Transverse colon (tissue), 4 donors: ENCODE results near the gene MYL12A. TPM values are rescaled to one million over a fixed set of nuclear protein-coding genes. Genes with fewer than 3 reads are reported as not detected.

ENCODE experiments used
- DNase-seq: peaks from one replicate; pipeline ENCODE4 v3.0.0-alpha.2; 2019
- H3K27ac ChIP-seq, 4 donors: fragments of 200-600 bp; sonication (generic); 2 replicates each; pipeline ENCODE4 v1.5.1; 2016 to 2018; ENCODE audit warnings: inconsistent platforms in 4 of 4
- H3K27me3 ChIP-seq: fragments of 200-600 bp; sonication (generic); 2 replicates; pipeline ENCODE4 v1.5.1; 2017; ENCODE audit warnings: inconsistent platforms
- H3K36me3 ChIP-seq, 4 donors: fragments of 200-600 bp; sonication (generic); 2 replicates each; pipeline ENCODE4 v1.5.1; 2017 to 2019; ENCODE audit warnings: inconsistent platforms in 4 of 4
- H3K4me1 ChIP-seq, 4 donors: fragments of 200-600 bp; sonication (generic); 2 replicates each; pipeline ENCODE4 v1.5.1; 2017 to 2020; ENCODE audit warnings: inconsistent platforms in 4 of 4
- H3K4me3 ChIP-seq, 4 donors: fragments of 200-600 bp; sonication (generic); 1 replicate in 1 of 4; 2 replicates in 3 of 4; pipeline versions ENCODE4 v1.5.1 to v1.6.1; 2017 to 2019; ENCODE audit warnings: inconsistent platforms in 4 of 4
- H3K9me3 ChIP-seq, 2 donors: fragments of 200-600 bp; sonication (generic); 2 replicates each; pipeline ENCODE4 v1.5.1; 2017 to 2019; ENCODE audit warnings: inconsistent platforms in 2 of 2
- EP300 ChIP-seq: sonication (generic); formaldehyde crosslinking; IDR thresholded peaks from one replicate; pipeline ENCODE4 v1.6.1; 2017; ENCODE audit warnings: antibody characterized with exemption, low read depth
- POLR2A ChIP-seq: fragments of 450-650 bp; IDR thresholded peaks from one replicate; pipeline ENCODE4 v1.6.1; 2016; ENCODE audit warnings: antibody characterized with exemption, mild to moderate bottlenecking, moderate library complexity
- POLR2AphosphoS5 ChIP-seq, 3 donors: sonication (generic); formaldehyde crosslinking; IDR thresholded peaks; one replicate each; pipeline ENCODE4 v1.6.1; 2016; ENCODE audit warnings: antibody characterized with exemption in 3 of 3
- WGBS, 2 donors: methylation state at CpG; one replicate each; pipeline ENCODE4 v1.1.5; 2018; ENCODE audit warnings: low coverage in 1 of 2; 5-methylcytosine and 5-hydroxymethylcytosine counted together
- in situ Hi-C, 4 donors: fragments of 200-750 bp; cut with MboI; loops; one replicate each; pipeline versions ENCODE4 v1.15.0 to v1.15.1; 2017; ENCODE audit warnings: low sequenced_read_pairs in 3 of 4, low pct_ligation_motif_present in 1 of 4, low pct_unique_long_range_greater_than_20kb in 1 of 4
- intact Hi-C: fragments of 100-400 bp; cut with DNase I; formaldehyde crosslinking; loops from one replicate; pipeline ENCODE4 v1.15.1; 2023; ENCODE audit warnings: low total_unique reads
- total RNA-seq, 4 donors: library from RNA; depleted of rRNA; stranded (reverse); fragments of >200 nt; gene quantifications; one replicate each; pipeline ENCODE4 v1.1.0, GENCODE V29; 2016
- TF ChIP-seq, protein P1 (sequence below), 5 experiments: fragments of 200-600 bp in 3 of 5; fragments of 450-650 bp in 2 of 5; sonication (generic) in 3 of 5; IDR thresholded peaks; 1 replicate in 2 of 5; 2 replicates in 3 of 5; pipeline ENCODE4 v1.5.1; 2016 to 2017; ENCODE audit warnings: antibody characterized with exemption in 5 of 5, inconsistent platforms in 3 of 5, mild to moderate bottlenecking in 2 of 5, moderate library complexity in 1 of 5

The MYL12A gene
- total RNA-seq, 4 donors from 2014 or later, result 257 to 511 (median 338) TPM

DNA sequence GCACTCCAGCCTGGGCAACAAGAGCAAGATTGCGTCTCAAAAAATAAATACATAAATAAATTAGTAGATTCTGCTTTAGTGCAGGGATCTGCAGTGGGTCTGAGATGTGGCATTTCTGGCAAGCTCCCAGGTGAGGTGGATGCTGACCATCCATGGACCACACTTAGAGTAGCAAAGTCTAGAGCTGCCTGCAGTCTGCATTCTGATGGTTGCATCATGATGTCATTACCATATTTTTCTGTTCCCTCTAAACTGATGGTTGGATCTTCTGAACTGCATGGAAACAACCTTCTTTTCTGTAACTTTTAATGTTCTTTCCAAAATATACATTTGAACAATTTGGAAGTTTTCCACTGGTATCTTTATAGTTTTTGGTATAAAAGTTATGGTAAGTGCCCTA lies 57.2 kb downstream of the MYL12A start:
- H3K4me1 ChIP-seq, result no peaks in the 10 kb centered on the region
- 94 to 100% methylated on average over 1 of the region's 1 CpG for WGBS, 2 donors
- intact Hi-C loops, result no loop called here

DNA sequence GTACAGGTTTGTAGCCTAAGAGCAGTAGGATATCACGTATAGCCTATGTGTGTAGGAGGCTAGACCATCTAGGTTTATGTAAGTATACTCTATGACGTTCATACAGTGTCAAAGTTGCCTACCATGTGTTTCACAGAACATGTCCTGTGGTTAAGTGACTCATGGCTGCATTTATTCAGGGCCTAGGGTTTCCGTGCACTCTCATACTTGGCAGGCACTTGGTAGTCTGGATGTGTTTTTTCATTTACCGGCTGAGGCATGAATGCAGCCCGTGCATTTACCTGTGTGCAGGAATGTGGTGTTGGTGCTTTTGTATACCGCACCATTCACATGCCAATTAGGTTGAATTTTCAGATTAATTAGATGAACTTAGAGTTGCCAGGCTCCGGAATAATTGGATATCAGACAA lies 57.8 kb downstream of the MYL12A start:
- no peaks in the 10 kb centered on the region for H3K9me3 ChIP-seq
- TF ChIP-seq, protein P1, sequence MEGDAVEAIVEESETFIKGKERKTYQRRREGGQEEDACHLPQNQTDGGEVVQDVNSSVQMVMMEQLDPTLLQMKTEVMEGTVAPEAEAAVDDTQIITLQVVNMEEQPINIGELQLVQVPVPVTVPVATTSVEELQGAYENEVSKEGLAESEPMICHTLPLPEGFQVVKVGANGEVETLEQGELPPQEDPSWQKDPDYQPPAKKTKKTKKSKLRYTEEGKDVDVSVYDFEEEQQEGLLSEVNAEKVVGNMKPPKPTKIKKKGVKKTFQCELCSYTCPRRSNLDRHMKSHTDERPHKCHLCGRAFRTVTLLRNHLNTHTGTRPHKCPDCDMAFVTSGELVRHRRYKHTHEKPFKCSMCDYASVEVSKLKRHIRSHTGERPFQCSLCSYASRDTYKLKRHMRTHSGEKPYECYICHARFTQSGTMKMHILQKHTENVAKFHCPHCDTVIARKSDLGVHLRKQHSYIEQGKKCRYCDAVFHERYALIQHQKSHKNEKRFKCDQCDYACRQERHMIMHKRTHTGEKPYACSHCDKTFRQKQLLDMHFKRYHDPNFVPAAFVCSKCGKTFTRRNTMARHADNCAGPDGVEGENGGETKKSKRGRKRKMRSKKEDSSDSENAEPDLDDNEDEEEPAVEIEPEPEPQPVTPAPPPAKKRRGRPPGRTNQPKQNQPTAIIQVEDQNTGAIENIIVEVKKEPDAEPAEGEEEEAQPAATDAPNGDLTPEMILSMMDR (IDR thresholded peaks at IDR 0.05), result no peak
- TF ChIP-seq POLR2AphosphoS5 (IDR thresholded peaks at IDR 0.05) (no peak), POLR2A (no peak), EP300 (no peak)
- no peak overlapping the region for H3K4me3 ChIP-seq
- peaks cover 7% of the 10 kb centered on the region for H3K27me3 ChIP-seq
- H3K4me1 ChIP-seq, result no peaks in the 10 kb centered on the region
- no peaks in the 10 kb centered on the region for H3K36me3 ChIP-seq
- in situ Hi-C loops, result no loop called here
- no peak for DNase-seq
- no peak overlapping the region for H3K27ac ChIP-seq
- intact Hi-C loops, result no loop called here
- 62 to 82% methylated on average over 2 to 7 of the region's 7 CpGs for WGBS, 2 donors

More for the DNA sequence above, 57.2 kb downstream of the MYL12A start:
- TF ChIP-seq, protein P1 (IDR thresholded peaks at IDR 0.05), result no peak
- no peak for TF ChIP-seq POLR2AphosphoS5 (IDR thresholded peaks at IDR 0.05)
- TF ChIP-seq EP300, result no peak
- TF ChIP-seq POLR2A, result no peak
- DNase-seq, result no peak
- in situ Hi-C loops, result no loop called here
- no peaks in the 10 kb centered on the region for H3K36me3 ChIP-seq
- no peaks in the 10 kb centered on the region for H3K9me3 ChIP-seq
- no peak overlapping the region for H3K27ac ChIP-seq
- no peak overlapping the region for H3K4me3 ChIP-seq
- H3K27me3 ChIP-seq, result peaks cover 10% of the 10 kb centered on the region

Other genes with a start within 250 kb of the MYL12A start
- gene LPIN2, start 234.7 kb upstream of the MYL12A start, total RNA-seq, result 100 to 1,000 TPM in 1 of 4 donors, 10 to 100 TPM in 3; 11.1 to 151 (median 87.0) TPM
- gene MYOM1, start 27.8 kb upstream of the MYL12A start, total RNA-seq, result 10 to 100 TPM in 1 of 4 donors, 1 to 10 TPM in 3; 6.0 to 30.4 (median 7.7) TPM
- 100 to 1,000 TPM in 3 of 4 donors, 10 to 100 TPM in 1; 78.2 to 558 (median 337) TPM for gene MYL12B, start 14.3 kb downstream of the MYL12A start, total RNA-seq
- 100 to 1,000 TPM in 1 of 4 donors, 10 to 100 TPM in 3; 23.2 to 166 (median 53.3) TPM for gene TGIF1, start 202.4 kb downstream of the MYL12A start, total RNA-seq